HG02973 (cell line): ENCODE data around the gene MRPL10.
A peak's percentile ranks its signal among the peaks of the same experiment; 100 is the strongest.

ENCODE experiments used
- ATAC-seq: cut with Tn5 transposase; IDR thresholded peaks from one replicate; pipeline ENCODE4 v1.9.1; 2021; ENCODE audit warnings: moderate library complexity; ENCODE audit not compliant: unreplicated experiment

MRPL10 gene

DNA sequence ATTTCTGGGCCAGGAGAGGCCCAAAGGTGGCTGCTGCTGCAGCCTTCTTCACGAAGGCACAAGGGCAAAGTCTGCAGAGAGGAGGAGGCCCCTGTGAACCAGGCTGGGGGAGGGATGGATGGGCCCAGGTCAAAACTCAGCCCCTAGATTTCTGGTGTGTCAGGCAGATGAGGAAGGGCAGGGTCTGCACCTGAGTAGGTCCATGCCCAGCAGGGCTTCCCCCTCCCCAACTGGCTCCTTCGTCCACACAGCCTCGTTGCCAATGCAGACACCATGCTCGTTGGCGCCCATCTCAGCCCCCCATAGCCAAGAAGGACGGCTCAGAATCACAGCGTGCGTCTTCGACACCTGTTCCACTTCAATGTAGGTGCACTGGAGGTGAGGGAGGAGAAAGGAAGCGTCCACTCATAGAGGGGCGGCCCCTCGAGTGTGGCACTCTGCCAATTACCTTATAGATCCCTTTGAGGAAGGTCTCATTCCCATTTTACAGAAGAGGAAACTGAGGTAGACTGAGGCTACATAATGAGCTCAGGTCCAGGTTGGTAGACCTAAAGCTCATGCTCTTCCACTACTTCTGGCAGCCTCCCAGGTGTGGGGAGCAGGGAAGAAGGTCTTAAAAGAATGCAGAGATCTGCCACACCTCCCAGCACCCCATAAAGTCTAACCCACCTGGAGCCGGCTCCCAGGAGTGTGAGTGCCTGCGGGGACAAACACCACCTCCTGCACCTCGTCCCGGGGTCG is 8.8 kb upstream of the MRPL10 start:
- ATAC-seq = no peak

DNA sequence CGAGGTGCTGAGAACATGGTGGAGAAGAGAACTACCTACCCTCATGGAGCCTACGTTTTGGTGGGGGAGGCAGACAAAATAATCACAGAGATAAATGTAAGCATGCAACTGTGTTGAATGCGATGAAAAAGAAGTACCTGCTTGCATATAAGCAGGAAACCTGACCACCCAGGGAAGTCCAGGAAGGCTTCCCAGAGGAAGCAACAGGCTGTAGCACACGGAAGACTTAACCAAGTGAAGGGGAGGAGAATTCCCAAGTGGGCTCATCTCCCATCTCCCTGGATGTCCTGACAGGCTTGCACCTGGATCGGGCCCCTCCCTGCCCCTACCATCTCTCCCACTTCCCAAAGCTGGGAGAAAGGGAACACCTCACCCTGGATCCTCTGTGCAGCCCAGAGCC is 7.7 kb upstream of the MRPL10 start:
- no peak for ATAC-seq

DNA sequence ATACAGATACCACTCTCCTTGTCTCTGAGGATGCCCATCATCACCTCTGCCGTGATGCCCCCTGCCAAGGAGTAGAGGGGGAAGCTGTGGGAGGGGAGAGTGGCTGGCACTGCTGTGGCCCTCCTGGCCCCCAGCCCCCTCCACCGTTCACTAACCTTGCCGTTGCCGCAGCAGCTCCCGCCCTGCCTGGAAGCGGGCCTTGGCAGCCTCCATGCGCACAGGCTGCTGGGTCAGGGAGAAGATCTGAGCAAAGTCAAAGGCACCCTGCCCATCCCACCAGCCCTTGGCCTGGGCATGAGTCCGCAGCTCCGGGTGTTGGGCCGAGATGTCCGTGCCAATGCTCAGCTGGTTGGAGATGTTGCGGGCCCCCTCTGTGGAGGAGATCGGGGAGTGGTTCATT is 7.3 kb upstream of the MRPL10 start:
- no peak for ATAC-seq

DNA sequence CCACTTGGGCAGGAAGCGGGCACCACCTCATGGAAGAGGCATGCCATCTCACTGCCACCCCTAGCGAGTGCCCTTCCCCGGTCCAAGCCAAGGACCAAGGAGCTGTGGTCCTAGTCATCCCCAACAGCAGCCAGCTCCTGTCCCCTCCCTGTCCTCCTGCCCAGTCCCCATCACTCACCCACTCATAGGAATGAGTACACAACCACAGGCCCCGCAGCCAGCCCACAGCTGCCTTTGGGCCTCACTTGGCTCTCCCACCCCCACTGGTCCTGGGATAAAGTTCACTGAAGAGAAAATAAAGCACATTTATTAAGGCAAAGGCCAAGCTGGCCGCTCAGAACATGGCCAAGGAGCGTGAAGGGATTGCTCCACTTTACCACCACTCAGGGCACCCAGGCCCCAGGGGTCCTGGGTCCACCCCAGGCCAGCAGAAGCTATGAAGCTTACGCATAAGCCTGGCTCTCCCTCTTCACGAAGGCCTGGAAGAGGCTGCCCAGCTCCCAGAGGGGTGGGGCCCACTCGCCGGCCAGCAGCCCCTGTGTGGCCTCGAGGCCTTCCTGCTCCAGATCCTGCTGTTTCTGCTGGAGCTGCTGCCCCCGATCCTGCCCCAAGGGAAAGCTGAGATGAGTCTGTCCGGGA is 6.2 kb upstream of the MRPL10 start:
- ATAC-seq = no peak

DNA sequence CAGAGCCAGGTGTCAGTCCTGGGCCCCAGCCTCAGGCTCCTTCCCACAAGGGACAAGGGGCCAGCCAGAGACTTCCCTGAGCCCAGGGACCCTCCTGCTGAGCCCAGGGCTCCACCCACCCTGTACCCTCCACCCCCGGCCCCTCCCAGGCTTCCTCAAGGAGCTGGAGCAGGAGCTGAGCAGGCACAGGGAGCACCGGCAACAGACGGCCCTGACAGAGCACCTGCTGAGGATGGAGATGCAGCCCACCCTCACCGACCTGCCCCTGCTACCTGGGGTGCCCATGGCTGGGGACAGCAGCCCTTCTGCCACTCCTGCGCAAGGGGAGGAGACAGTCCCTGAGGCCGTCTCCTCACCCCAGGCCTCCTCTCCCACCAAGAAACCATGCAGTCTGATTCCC is 5.3 kb upstream of the MRPL10 start:
- no peak for ATAC-seq

DNA sequence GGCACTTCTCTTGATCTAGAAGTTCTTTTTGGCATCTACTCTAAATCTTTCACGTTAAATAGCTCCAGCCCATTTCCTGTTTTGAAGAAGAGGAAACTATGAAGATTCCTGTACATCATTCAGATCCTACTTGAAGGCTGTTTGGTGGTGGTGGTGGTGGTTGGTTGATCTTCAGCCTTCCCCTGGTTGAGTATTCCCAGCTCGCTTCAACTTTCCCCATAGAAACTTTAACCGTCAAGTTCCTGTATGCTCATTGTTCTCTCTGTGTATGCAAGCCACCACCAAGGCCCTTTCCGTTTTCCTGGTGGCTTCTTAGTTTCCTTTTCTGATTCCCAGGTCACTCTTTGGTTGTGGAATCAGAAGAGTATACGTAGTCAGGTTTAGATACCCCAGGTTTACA is 3.4 kb upstream of the MRPL10 start:
- no peak for ATAC-seq

DNA sequence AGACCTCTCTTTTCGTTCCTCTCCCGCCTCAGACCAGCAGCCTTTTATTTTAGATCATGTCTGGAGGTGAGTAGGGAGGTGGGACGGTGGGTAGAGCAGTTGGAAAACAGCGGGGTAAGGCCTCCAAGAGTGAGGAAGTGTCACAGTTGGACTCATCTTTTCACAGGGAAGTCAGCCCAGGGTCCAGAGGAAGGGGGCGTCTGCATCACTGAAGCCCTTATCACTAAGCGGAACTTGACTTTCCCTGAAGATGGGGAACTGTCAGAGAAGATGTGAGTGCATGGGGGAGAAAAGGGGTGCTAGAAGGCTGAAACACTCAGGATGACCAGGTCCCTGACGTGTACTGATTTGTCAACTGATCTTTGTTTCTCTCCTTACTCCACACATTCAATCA is 590 bp upstream of the MRPL10 start:
- peak; percentile 17 for ATAC-seq

DNA sequence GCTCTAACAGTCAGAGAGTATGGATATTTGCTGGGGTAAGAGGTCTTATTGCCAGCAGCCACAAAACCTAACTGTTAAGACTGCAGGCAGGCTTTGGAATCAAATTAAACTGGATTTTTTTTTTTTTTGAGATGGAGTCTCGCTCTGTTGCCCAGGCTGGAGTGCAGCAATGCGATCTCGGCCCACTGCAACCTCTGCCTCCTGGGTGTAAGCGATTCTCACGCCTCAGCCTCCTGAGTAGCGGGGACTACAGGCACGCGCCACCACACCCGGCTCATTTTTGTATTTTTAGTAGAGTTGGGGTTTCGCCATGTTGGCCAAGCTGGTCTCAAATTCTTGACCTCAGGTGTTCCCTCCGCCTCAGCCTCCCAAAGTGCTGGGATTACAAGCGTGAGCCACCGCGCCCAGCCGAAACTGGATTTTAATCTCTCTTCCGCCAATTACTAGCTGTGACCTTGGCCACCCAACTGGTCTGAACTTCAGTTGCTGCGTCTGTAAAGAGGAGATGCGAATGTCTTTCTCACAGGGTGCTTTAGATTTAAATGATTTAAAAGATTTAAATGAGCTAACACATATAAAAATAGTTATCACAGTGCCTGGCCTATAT is 842 bp downstream of the MRPL10 start:
- ATAC-seq = no peak

DNA sequence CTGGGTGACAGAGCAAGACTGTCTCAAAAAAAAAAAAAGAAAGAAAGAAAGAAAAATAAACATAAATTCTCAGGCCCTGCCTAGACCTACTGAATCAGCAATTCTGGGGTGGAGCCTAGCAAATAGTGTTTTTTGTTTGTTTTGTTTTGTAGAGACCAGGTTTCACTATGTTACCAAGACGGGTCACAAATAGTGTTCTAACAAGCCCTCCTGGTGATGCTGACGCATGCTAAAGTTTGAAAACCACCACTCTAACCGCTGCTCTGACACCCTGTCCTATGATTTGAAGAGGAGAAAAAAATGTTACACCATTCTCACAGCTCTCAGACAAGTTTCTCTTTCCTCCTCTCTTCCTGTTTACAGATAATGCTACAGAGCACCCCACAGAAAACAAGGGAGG is 1.5 kb downstream of the MRPL10 start:
- no peak for ATAC-seq

DNA sequence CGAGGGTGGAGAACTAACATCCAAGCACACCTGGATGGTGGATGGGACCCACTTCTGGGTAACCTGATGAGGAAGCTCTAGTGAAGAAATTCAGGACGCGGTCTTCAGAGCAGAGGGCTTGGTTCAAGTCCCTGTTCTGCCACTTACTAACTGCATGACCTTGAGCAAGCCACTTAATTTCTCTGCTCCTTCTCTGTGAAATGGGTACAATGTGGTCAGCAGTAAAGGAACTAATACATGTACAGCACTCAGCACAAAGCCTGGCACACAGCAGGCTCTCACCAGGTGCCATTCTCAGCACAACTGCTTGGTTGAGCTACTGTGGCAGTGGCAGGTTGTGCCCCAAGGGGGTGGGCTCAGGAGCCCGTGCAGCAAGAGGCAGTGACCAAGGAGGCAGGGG is 7.8 kb downstream of the MRPL10 start:
- ATAC-seq = no peak

DNA sequence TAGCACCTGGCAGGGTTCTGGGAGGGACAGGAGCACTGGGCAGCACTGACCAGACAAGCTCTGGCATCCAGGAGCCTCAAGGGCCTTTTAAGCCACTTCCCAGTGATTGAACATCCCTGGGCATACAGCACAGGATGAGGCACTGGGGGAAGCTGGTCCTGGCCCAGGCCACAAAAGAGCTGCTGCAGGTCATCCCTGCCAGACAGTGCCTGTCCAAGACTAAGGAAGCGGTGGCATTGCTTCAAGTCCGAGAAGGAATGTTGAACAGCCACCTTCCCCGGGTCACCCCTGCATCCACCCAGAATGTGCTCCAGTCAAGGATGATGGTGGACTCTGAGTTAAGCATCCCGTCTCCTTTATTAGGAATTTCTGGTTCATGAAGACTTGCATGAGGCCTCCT is 8.6 kb downstream of the MRPL10 start:
- ATAC-seq = no peak

DNA sequence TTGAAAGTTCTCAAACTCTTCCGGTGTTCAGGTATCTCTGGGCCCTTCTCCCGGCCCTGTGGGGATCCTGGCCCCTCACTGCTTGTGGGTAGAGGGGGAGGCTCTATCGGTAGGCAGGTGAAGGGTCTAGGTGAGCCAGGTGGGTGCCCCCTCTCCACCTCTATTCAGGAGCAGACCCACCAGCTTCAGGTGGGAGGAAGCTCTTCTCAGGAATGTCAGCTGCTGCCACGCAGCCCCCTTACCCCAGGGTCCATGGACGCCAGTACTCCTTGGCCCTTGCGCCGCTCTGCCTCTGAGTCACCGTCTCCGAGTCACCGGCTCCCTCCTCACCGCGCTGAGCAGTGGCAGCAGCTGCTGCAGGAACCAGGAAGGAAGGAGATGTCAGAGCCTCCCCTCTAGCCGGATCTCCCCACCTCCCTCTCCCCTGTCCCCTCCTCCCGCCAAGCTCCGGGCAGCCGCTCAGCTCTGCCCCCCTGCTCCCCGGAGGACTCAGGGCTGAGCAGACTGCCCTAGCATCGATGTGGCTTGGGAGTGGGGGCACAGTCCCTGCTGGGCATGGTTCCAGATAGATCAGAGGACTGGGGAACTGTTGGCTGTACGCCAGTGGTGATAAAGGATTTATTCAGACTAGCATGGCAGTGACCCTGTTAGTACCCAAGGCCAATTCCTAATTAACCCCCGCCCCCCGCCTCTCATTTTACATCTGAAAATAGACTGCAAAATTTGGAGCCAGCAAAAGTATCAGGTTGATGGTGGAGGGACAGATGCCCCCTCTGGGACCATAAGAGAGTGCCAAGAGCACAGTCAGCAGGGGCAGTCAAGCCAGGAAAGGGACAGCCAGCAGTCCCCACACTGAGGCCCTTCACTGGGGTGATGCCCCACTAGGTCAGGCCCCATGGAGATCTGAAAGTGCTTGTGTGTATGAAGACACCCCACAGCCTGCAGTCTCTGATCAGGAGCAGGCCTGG is 9.6 kb downstream of the MRPL10 start, which contains the start of gene OSBPL7:
Gene OSBPL7, minus strand, starts transcription at position 371 of the 968 bp plus-strand sequence. CDS start 1,516 bp downstream, outside the sequence.
- ATAC-seq = peak; percentile 73

DNA sequence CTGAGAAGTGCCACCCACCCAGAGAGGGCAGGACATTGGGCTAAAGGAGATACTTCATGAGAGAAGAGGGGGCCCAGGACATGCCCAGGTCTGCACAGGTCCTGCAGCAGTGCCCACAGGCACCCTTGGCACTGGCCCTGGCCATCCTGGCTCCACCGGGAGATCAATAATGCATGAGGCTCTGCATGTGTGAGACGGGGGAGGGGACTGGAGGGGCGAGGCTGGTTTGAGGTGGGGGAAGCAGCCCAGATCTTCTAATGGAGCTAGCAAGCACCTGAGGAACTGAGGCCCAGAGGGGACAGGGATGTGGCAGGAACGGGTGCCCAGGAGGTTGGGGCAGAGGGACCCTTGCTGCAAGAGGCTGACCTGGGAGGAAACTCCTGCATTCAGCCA is 10.3 kb downstream of the MRPL10 start:
- no peak for ATAC-seq

DNA sequence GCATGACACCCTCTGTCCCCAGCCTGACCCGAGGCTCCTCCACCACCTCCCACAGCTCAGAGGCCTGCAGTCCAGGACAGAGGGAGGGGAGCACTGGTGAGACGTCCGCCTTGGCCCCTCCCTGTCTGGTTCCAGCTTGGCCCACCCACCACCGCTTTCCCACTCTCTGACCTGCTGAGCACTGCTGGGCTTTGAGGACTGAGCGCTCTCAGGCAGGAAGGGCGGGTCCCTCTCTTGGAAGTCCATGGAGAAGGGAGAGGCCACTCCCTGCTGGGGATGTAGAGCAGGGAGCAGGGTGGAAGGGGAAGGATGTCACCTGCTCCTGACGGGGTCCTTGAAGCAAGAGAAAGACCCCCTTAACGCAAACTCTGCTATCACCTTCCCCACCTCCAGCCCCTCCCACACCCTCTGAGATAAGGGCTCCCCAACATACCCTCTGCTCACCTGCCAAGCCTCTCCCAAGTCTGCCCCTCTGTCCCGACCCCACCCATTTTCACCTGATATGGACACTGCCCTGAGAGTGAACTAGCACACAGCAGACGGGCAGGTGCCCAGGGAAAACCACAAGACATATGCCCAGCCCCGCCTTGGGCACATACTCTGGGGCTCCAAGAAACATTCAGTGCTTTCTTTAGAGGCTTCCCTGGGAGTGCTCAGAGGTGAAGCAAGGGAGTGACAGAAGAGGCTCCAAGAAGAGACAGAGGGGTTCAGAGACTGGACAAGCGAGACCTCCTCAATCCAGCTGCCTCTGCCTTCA is 11.1 kb downstream of the MRPL10 start:
- no peak for ATAC-seq

DNA sequence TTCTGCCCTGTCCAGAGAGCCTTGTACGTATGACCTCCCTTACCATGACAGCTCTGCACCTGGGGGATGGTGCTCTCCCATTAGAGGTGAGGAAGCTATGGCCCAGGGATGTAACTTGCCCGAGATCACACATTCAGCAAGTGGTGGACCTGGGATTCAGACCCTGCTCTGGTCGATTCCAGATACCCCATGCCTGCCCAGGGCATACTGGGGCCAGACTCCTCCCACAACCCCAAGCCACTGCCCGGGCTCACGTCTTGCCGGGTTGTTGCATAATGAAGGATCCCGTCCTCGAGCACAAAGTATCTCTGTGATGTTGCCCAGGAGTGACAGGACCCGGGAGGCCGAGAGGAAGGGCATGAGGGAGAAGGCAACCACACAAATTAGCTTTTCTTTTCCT is 11.9 kb downstream of the MRPL10 start:
- ATAC-seq = no peak

DNA sequence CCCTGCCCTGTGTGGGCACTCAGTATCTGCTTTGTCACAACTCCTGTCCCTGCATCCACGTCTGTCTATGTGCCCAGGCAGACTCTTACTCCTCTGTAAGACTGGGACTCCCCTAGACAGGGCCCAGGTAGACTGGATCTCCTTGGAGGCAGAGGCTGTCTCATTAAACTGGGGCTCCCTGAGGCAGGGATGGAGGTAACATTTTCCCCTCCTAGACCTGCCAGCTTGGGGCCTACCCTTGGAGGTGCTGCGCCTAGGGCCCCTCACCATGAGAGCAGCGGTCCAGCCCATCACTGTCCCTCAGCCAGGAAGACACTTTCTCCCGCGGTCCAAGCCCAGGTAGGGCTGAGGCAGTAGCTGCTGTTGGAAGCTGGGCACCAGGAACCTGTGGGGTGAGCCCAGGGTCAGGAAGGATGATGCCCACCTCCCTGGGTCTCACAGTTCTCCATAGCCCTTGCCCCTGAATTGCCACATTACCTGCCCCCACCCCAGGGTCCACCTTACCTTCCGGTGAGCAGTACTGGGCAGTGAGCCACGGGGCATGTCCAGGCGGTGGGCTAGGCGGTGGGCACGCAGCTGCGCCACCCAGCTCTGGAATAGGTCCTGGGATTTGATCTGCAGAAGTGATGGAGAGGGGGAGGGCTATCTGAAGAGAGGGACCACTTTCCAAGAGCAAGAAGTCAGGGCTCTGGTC is 13.2 kb downstream of the MRPL10 start:
- ATAC-seq = no peak

DNA sequence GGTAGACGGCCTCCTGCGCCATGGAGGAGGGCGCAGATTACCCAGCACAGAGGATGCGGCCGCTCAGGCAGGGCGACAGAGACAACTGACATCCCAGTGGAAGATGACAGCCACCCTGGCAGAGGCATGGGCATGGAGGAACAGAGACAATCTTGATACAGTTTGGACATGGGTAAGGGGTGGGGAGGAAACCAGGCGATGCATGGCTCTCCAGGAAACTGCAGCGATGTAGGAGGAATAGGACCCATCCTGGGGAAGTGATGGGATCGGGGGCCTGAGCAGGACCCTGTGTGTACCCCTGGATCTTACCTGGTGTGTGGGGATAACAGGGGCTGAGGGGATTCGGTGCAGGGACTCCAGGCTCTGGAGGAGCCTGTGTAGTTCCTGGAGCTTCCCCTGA is 14.4 kb downstream of the MRPL10 start:
- ATAC-seq = no peak

DNA sequence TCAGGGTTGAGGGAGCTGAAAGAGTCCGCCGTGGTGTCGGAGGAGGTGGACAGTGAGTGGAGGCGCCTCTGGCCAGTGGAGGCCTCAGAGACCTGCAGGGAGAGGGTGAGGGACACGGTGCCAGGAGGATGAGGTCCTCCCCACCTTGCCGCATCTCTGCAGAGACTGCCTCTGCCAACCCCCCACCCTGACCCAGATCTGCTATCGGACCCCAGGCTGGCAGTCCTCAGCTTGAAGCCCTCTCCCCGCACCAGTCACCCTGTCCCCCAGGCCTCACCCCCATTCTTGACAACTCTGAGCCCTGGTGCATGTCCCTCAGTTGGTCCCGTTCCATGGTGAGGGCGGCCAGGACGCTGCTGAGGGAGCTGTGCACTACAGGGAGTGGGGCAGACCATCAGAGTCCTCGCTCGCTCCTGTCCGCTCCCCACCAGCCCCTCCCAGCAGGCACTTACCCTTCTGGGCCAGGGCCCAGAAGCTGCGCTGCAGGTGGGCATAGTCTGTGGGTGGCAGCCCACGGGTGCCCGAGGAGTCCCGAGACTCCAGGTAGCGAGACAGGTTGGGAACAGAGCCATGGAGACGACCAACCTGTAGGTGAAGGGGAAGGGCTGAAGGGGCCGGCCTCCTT is 15.1 kb downstream of the MRPL10 start:
- no peak for ATAC-seq

DNA sequence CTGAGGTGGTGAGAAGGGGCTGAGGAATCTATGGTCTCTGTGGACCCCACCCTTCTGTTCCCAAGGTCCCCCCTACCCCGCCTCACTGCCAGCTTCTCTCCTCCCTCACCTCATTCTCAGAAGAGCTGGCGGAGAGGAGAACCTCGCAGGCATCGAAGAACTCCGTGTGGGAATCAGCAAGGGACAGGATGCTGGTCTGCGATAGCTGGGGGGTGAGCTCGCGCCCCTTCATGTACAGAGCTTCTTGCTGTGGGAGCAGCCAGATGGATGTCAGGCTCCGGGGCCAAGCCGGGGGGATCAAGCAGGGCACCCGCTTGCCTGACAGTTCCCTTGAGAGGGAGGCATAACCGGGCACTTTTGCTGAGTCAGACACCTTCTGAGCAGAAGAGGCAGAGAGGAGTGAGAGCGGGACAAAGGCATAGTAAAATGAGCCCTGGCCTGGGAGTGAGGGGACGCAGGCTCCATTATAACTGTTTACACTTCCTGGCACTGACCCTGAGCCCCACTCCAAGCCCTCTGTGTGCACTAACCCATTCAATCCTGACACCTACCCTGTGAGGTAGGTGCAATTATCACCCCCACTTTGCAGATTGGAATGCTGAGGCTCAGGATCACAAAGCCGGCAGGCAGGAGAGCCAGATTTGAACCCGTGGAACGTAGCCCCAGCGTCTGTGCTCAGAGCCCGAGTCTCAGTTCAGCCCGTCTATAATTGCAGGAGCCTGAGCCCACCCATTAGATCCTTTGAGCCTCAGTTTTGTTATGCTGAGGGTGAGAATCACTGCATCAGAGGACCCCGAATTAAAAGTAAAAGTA is 16.0 kb downstream of the MRPL10 start:
- ATAC-seq = no peak
